ACHN (cell line): ENCODE results near the gene RPH3AL.

ENCODE experiments used
- DNase-seq: peaks from one replicate; pipeline ENCODE4 v3.0.0-alpha.2; 2015
- in situ Hi-C: cut with HindIII; loops from 2 replicates; pipeline ENCODE4 v1.10.0; 2017; ENCODE audit warnings: low sequenced_read_pairs, low pct_ligation_motif_present, low pct_unique_long_range_greater_than_20kb

RPH3AL gene

GRCh38 chr17:165939-166338 lies 186.7 kb downstream of the RPH3AL start:
- DNase-seq, result no peak
- in situ Hi-C loops, result no loop called here

DNA sequence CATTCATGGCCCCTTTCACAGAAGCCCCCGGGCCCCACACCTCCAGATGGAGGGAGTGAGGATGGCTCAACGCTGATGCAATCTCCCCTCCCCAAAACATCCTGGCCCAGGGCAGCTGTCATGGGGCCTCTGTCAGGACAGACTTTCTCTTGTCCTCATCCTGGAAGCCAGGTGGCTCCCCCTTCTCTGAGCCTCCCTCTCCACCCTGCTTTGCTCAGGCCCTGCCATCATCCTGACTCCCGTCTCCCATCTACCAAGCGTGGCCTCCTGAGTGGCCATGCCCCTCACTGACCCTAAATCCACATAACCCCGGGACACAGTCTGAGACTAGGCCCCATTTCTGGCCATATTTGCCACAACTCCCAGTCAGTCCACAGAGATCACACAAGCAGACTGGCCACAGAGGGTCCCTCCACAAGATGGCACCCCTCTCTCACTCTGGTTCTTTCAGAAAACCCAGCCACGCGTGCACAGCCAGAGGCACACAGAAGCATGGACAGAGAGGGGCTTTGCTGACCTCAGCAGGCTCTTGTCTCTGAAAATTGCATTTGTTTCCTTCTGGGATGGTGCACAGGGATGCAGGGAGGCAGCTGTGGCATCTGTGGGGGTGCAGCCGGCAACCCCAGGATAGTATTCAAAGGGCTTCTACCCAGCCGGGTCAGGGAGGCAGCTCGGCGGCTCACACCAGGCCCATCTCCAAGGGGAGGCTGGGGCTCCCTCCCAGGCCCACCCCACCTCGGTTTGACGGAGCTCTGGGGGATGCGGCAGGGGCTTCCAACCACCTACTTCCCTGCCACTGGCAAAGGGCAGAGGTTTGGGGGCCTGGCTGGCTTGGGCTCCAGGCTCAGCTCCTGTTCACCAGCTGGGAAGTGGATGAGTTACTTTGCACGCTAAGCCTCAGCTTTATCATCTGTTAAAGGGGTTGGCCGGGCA lies 188.0 kb downstream of the RPH3AL start:
- in situ Hi-C loops, result no loop called here
- DNase-seq, result peak; percentile 66

- in situ Hi-C loops, result no loop called here
- DNase-seq, result no peak
These were observed 189.0 kb downstream of the RPH3AL start for GRCh38 chr17:163514-164098.

DNA sequence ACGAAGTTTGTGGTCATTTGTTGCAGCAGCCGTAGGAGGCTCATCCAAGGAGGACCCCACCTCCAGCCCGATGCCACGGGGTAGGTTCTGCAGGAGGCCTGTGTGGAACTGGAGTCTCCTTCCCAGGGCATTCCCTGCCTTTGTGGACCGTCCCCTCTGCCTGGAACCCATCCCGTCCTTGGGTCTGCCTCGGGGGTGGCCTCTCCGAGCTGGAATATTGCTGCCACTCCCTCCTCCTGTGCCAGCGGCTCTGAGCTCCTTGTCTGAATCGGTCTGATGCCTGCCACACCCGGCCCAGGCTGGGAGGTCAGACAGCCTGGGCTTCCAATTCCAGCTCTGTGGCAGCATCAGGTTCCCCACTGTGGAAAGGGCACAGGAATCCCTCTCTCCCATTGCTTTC lies 189.9 kb downstream of the RPH3AL start:
- in situ Hi-C loops, result no loop called here
- DNase-seq, result no peak
